ENCODE data around the gene CLIC3. TPM values are rescaled to one million over a fixed set of nuclear protein-coding genes. Genes with fewer than 3 reads are reported as not detected.

Gene CLIC3
- total RNA-seq, 1 experiment from 2014 or later: 4.3 TPM

GRCh38 chr9:137023157-137023556 lies 26.8 kb upstream of the CLIC3 start:
- Histone ChIP-seq H3K27me3 (ENCODE audit: low read length) (no peaks in the 10 kb centered on the region), H3K9ac (ENCODE audit: low read length) (no peak overlapping the region), H4K20me1 (ENCODE audit: low read length) (no peaks in the 10 kb centered on the region), H3K27ac (ENCODE audit: low read length) (no peak overlapping the region), H3K9me2 (replicated peaks; ENCODE audit: low read length) (no peaks in the 10 kb centered on the region), H3K4me2 (ENCODE audit: low read length) (no peak overlapping the region), H3F3A (ENCODE audit: low read length, unreplicated experiment) (no peaks in the 10 kb centered on the region), H3K4me3 (ENCODE audit: low read length) (no peak overlapping the region), H2AFZ (ENCODE audit: low read length) (no peak overlapping the region), H3K79me2 (ENCODE audit: low read length) (peaks cover 12% of the 10 kb centered on the region; the same call in 1 of the 2 replicates), H3K36me3 (ENCODE audit: low read depth, low read length) (no peaks in the 10 kb centered on the region), H3K9me3 (ENCODE audit: low read length) (no peaks in the 10 kb centered on the region), H3K4me1 (ENCODE audit: insufficient read depth, low read length) (peaks cover 10% of the 10 kb centered on the region; the same call in 1 of the 2 replicates)
- DNase-seq (no peak), ATAC-seq (no peak)
- intact Hi-C loops (cut with micrococcal nuclease): no loop called here
- BruUV-seq (replicated peaks): no TSS peak
- POLR2A ChIA-PET (ENCODE audit: unreplicated experiment): no interaction called here
- TF ChIP-seq EZH2 (IDR thresholded peaks at IDR 0.05; ENCODE audit: low read length, unreplicated experiment): no peak
- TF ChIP-seq CTCF (conservative IDR thresholded peaks at IDR 0.05; ENCODE audit: low read depth, low read length): no peak
- no peak for TF ChIP-seq EZH2phosphoT487 (IDR thresholded peaks at IDR 0.05; ENCODE audit: borderline replicate concordance, low read length)
- CTCF ChIA-PET: no interaction called here

DNA sequence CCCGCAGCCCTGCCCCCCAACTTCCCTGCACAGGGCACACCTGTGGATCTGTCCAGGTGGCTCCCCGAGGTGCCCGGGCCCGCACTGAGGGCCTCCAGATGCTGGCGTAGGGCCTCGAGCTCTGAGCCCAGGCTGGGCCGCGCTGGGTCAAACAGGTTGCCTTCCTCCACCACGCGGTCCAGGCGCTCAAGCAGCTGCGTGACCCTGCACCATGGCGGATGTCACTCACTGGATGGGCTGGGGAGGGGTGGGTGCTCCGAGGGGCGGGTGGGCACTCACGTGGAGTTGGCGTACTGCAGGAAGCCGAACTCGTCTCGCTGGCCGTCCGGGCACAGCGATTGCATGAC lies 26.3 kb upstream of the CLIC3 start:
- no peak overlapping the region for H3K4me2 ChIP-seq (ENCODE audit: low read length)
- H3K9me3 ChIP-seq (ENCODE audit: low read length): no peaks in the 10 kb centered on the region
- DNase-seq (no peak), ATAC-seq (no peak)
- BruUV-seq (replicated peaks): no TSS peak
- CTCF ChIA-PET: interaction anchor here (1.0 kb wide), 1 partner anchor 13 kb away, joined by 3 read pairs; no protein-coding TSS in a partner anchor
- H2AFZ ChIP-seq (ENCODE audit: low read length): no peak overlapping the region
- H3K79me2 ChIP-seq (ENCODE audit: low read length): peaks cover 12% of the 10 kb centered on the region; the same call in 1 of the 2 replicates
- no peaks in the 10 kb centered on the region for H4K20me1 ChIP-seq (ENCODE audit: low read length)
- H3K9me2 ChIP-seq (replicated peaks; ENCODE audit: low read length): no peaks in the 10 kb centered on the region
- no peak overlapping the region for H3K4me3 ChIP-seq (ENCODE audit: low read length)
- H3K9ac ChIP-seq (ENCODE audit: low read length): no peak overlapping the region
- H3K4me1 ChIP-seq (ENCODE audit: insufficient read depth, low read length): peaks cover 10% of the 10 kb centered on the region; the same call in 1 of the 2 replicates
- intact Hi-C loops (cut with micrococcal nuclease): no loop called here
- no peaks in the 10 kb centered on the region for H3F3A ChIP-seq (ENCODE audit: low read length, unreplicated experiment)
- no peak overlapping the region for H3K27ac ChIP-seq (ENCODE audit: low read length)
- H3K36me3 ChIP-seq (ENCODE audit: low read depth, low read length): no peaks in the 10 kb centered on the region
- no peak for TF ChIP-seq EZH2phosphoT487 (IDR thresholded peaks at IDR 0.05; ENCODE audit: borderline replicate concordance, low read length)
- no peak for TF ChIP-seq CTCF (conservative IDR thresholded peaks at IDR 0.05; ENCODE audit: low read depth, low read length)
- POLR2A ChIA-PET (ENCODE audit: unreplicated experiment): interaction anchor here (0.5 kb wide), 1 partner anchor 31 kb away, joined by 14 read pairs; no protein-coding TSS in a partner anchor
- H3K27me3 ChIP-seq (ENCODE audit: low read length): no peaks in the 10 kb centered on the region

DNA sequence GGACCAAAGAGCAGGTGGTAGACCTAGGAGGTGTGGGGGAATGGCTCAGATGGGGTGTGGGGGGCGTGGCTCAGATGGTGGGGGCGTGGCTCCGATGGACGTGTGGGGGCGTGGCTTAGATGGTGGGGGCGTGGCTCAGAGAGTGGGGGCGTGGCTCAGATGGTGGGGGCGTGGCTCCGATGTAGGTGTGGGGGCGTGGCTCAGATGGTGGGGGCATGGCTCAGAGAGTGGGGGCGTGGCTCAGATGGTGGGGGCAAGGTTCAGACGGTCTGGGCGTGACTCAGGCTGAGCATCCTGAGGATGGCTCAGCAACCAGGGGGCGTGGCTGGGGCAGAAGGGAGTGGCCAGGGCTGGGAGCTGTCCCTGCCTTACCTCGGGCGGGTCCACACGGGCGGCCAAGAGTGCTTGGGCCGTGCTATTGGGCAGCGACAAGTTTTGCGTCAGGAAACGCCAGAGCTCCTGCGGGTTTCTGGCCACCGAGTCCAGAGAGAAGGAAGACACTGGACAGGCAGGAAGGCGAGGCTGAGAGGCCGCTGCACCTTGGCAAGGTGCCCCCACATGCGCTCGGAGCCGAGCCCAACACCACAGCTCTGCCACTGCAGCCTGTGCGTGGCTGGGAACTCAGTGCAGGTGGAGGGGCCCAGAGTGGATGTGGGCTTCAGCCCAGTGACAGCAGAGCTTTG lies 25.8 kb upstream of the CLIC3 start:
- intact Hi-C loops (cut with micrococcal nuclease): no loop called here
- Histone ChIP-seq H3K4me1 (ENCODE audit: insufficient read depth, low read length) (peaks cover 7% of the 10 kb centered on the region; the same call in 1 of the 2 replicates), H3K9ac (ENCODE audit: low read length) (no peak overlapping the region), H3K79me2 (ENCODE audit: low read length) (peaks cover 9% of the 10 kb centered on the region; the same call in 1 of the 2 replicates), H3K9me2 (replicated peaks; ENCODE audit: low read length) (no peaks in the 10 kb centered on the region), H3K36me3 (ENCODE audit: low read depth, low read length) (no peaks in the 10 kb centered on the region), H2AFZ (ENCODE audit: low read length) (no peak overlapping the region), H3F3A (ENCODE audit: low read length, unreplicated experiment) (no peaks in the 10 kb centered on the region), H3K4me2 (ENCODE audit: low read length) (no peak overlapping the region), H3K27me3 (ENCODE audit: low read length) (no peaks in the 10 kb centered on the region), H3K9me3 (ENCODE audit: low read length) (no peaks in the 10 kb centered on the region), H4K20me1 (ENCODE audit: low read length) (no peaks in the 10 kb centered on the region), H3K27ac (ENCODE audit: low read length) (no peak overlapping the region), H3K4me3 (ENCODE audit: low read length) (no peak overlapping the region)
- ChIA-PET CTCF (interaction anchor here (1.0 kb wide), 1 partner anchor 13 kb away, joined by 3 read pairs; no protein-coding TSS in a partner anchor), POLR2A (ENCODE audit: unreplicated experiment) (interaction anchor here (0.5 kb wide), 1 partner anchor 31 kb away, joined by 14 read pairs; no protein-coding TSS in a partner anchor)
- BruUV-seq (replicated peaks): no TSS peak
- DNase-seq: peak; percentile 88
- peak; percentile 99 for ATAC-seq
- no peak for TF ChIP-seq EZH2phosphoT487 (IDR thresholded peaks at IDR 0.05; ENCODE audit: borderline replicate concordance, low read length)
- TF ChIP-seq CTCF (conservative IDR thresholded peaks at IDR 0.05; ENCODE audit: low read depth, low read length): no peak
- TF ChIP-seq EZH2 (IDR thresholded peaks at IDR 0.05; ENCODE audit: low read length, unreplicated experiment): no peak

Data from PC-3 (cell line).